Muscle of leg (tissue), 11 donors: ENCODE data around the gene WRAP73. TPM values are rescaled to one million over a fixed set of nuclear protein-coding genes. Genes with fewer than 3 reads are reported as not detected.
A peak's percentile ranks its signal among the peaks of the same experiment; 100 is the strongest.
"Not testable (repeated sequence)": the region's sequence is repeated elsewhere in the genome, so short reads cannot be mapped to it uniquely, and the experiment has no call there.

Experiments
- DNase-seq: peaks from one replicate; pipeline ENCODE4 v3.0.0; 2013
- H3K27ac ChIP-seq: one replicate; pipeline ENCODE4 v1.5.1; 2013; ENCODE audit warnings: mild to moderate bottlenecking, low read length, control low read depth
- H3K27me3 ChIP-seq: one replicate; pipeline ENCODE4 v1.6.1; 2013; ENCODE audit warnings: low read length; ENCODE audit not compliant: control insufficient read depth, insufficient read depth
- H3K36me3 ChIP-seq: one replicate; pipeline ENCODE4 v1.6.1; 2013; ENCODE audit warnings: low read length; ENCODE audit not compliant: control insufficient read depth, insufficient read depth
- H3K4me1 ChIP-seq: one replicate; pipeline ENCODE4 v1.6.1; 2013; ENCODE audit warnings: low read length; ENCODE audit not compliant: control insufficient read depth, insufficient read depth
- H3K4me3 ChIP-seq: one replicate; pipeline ENCODE4 v1.5.1; 2013; ENCODE audit warnings: low read length, control low read depth
- H3K9me3 ChIP-seq: replicated peaks from 2 replicates; pipeline ENCODE4 v1.6.1; 2013; ENCODE audit warnings: low read depth, low read length; ENCODE audit not compliant: control insufficient read depth
- WGBS: methylation state at CpG from one replicate; pipeline ENCODE4 v1.1.5; 2013; ENCODE audit warnings: missing lambda C conversion rate; ENCODE audit not compliant: insufficient coverage; 5-methylcytosine and 5-hydroxymethylcytosine counted together
- polyA plus RNA-seq, 8 donors: library from polyadenylated mRNA; unstranded; fragments of 120-200 nt; gene quantifications; one replicate each; pipeline versions ENCODE4 v1.2.1 to v1.2.3, GENCODE V29; 2013; ENCODE audit warnings: inconsistent platforms in 1 of 8, low replicate concordance in 1 of 8; ENCODE audit not compliant: insufficient read length in 8 of 8, insufficient read depth in 1 of 8
- total RNA-seq: library from RNA; stranded (reverse); fragments of 120-200 nt; gene quantifications from one replicate; pipeline ENCODE4 v1.2.4, GENCODE V29; 2013

WRAP73 gene
- total and polyA plus RNA-seq, 9 donors, result 8.5 to 13.4 (median 11.6) TPM

GRCh38 chr1:3590139-3590763, 59.7 kb downstream of the WRAP73 start:
- Histone ChIP-seq H3K9me3 (no peaks in the 10 kb centered on the region), H3K36me3 (no peaks in the 10 kb centered on the region), H3K27me3 (peaks cover 2% of the 10 kb centered on the region), H3K27ac (no peak overlapping the region), H3K4me3 (no peak overlapping the region), H3K4me1 (peaks cover 22% of the 10 kb centered on the region)
- no peak for DNase-seq
- WGBS, result 59% methylated on average over 25 of the region's 27 CpGs

GRCh38 chr1:3588395-3588794, 61.5 kb downstream of the WRAP73 start:
- Histone ChIP-seq H3K4me3 (no peak overlapping the region), H3K4me1 (peaks cover 12% of the 10 kb centered on the region), H3K27me3 (peaks cover 2% of the 10 kb centered on the region), H3K9me3 (no peaks in the 10 kb centered on the region), H3K27ac (no peak overlapping the region), H3K36me3 (no peaks in the 10 kb centered on the region)
- no peak for DNase-seq
- 78% methylated on average over 5 of the region's 5 CpGs for WGBS

GRCh38 chr1:3586986-3587759, 62.7 kb downstream of the WRAP73 start:
- H3K27me3 ChIP-seq, result peaks cover 2% of the 10 kb centered on the region
- H3K4me1 ChIP-seq, result peaks cover 11% of the 10 kb centered on the region
- WGBS, result 72% methylated on average over 14 of the region's 24 CpGs
- no peak overlapping the region for H3K27ac ChIP-seq
- H3K36me3 ChIP-seq, result no peaks in the 10 kb centered on the region
- peak; percentile 49 for DNase-seq
- H3K4me3 ChIP-seq, result no peak overlapping the region
- H3K9me3 ChIP-seq, result no peaks in the 10 kb centered on the region

GRCh38 chr1:3585940-3586568, 63.8 kb downstream of the WRAP73 start:
- H3K36me3 ChIP-seq, result no peaks in the 10 kb centered on the region
- H3K4me3 ChIP-seq, result no peak overlapping the region
- no peak for DNase-seq
- peaks cover 19% of the 10 kb centered on the region for H3K4me1 ChIP-seq
- peaks cover 2% of the 10 kb centered on the region for H3K27me3 ChIP-seq
- no peaks in the 10 kb centered on the region for H3K9me3 ChIP-seq
- H3K27ac ChIP-seq, result no peak overlapping the region
- WGBS, result 89% methylated on average over 19 of the region's 19 CpGs

GRCh38 chr1:3585353-3585868, 64.5 kb downstream of the WRAP73 start:
- not testable (repeated sequence) for H3K4me3 ChIP-seq, H3K36me3 ChIP-seq, DNase-seq, H3K27me3 ChIP-seq, H3K27ac ChIP-seq, H3K9me3 ChIP-seq
- 72% methylated on average over 6 of the region's 6 CpGs for WGBS
- H3K4me1 ChIP-seq, result peaks cover 14% of the 10 kb centered on the region

- Histone ChIP-seq H3K9me3 (no peaks in the 10 kb centered on the region), H3K27ac (no peak overlapping the region), H3K4me3 (no peak overlapping the region), H3K36me3 (no peaks in the 10 kb centered on the region), H3K4me1 (peaks cover 9% of the 10 kb centered on the region), H3K27me3 (peaks cover 2% of the 10 kb centered on the region)
- DNase-seq, result no peak
- WGBS, result 92% methylated on average over 7 of the region's 7 CpGs
Measured at GRCh38 chr1:3584915-3585314, 65.0 kb downstream of the WRAP73 start.

GRCh38 chr1:3583751-3584150, 66.2 kb downstream of the WRAP73 start:
- 70% methylated on average over 12 of the region's 21 CpGs for WGBS
- not testable (repeated sequence) for H3K36me3 ChIP-seq, H3K27me3 ChIP-seq, H3K27ac ChIP-seq, H3K4me3 ChIP-seq, H3K9me3 ChIP-seq, H3K4me1 ChIP-seq, DNase-seq

GRCh38 chr1:3581296-3582036, 68.4 kb downstream of the WRAP73 start:
- no peaks in the 10 kb centered on the region for H3K27me3 ChIP-seq
- WGBS, result 24% methylated on average over 10 of the region's 16 CpGs
- H3K4me3 ChIP-seq, result no peak overlapping the region
- no peak for DNase-seq
- H3K36me3 ChIP-seq, result no peaks in the 10 kb centered on the region
- H3K9me3 ChIP-seq, result no peaks in the 10 kb centered on the region
- H3K4me1 ChIP-seq, result peaks cover 29% of the 10 kb centered on the region
- no peak overlapping the region for H3K27ac ChIP-seq
